IPS-18c (cell line): ENCODE results near the gene PTPN7.

Experiments
- H3K4me3 ChIP-seq: 2 replicates; pipeline ENCODE4 v1.7.0; 2013; ENCODE audit warnings: low read depth, mild to moderate bottlenecking, low read length, moderate library complexity; ENCODE audit not compliant: insufficient read depth
- H3K9me3 ChIP-seq: one replicate; pipeline ENCODE4 v1.6.1; 2013; ENCODE audit warnings: mild to moderate bottlenecking, low read length, moderate library complexity; ENCODE audit not compliant: control insufficient read depth, insufficient read depth

PTPN7 gene

GRCh38 chr1:202161151-202162046, 997 bp upstream of the PTPN7 start:
- H3K4me3 ChIP-seq = no peak overlapping the region
- peaks cover under 1% of the 10 kb centered on the region for H3K9me3 ChIP-seq

GRCh38 chr1:202159534-202160371, 649 bp downstream of the PTPN7 start:
- Histone ChIP-seq H3K9me3 (peaks cover 3% of the 10 kb centered on the region), H3K4me3 (no peak overlapping the region)

GRCh38 chr1:202158810-202159533, 1.4 kb downstream of the PTPN7 start:
- H3K4me3 ChIP-seq = no peak overlapping the region
- peaks cover 3% of the 10 kb centered on the region for H3K9me3 ChIP-seq

GRCh38 chr1:202157945-202158344, 2.5 kb downstream of the PTPN7 start:
- Histone ChIP-seq H3K9me3 (peaks cover 3% of the 10 kb centered on the region), H3K4me3 (no peak overlapping the region)

- H3K4me3 ChIP-seq = no peak overlapping the region
- H3K9me3 ChIP-seq = peaks cover 3% of the 10 kb centered on the region
Observed at GRCh38 chr1:202156590-202156989, 3.8 kb downstream of the PTPN7 start.

- no peak overlapping the region for H3K4me3 ChIP-seq
- peaks cover 3% of the 10 kb centered on the region for H3K9me3 ChIP-seq
Observed at GRCh38 chr1:202155478-202156021, 4.9 kb downstream of the PTPN7 start.

GRCh38 chr1:202154766-202155477, 5.5 kb downstream of the PTPN7 start:
- peaks cover 3% of the 10 kb centered on the region for H3K9me3 ChIP-seq
- H3K4me3 ChIP-seq = no peak overlapping the region

- no peak overlapping the region for H3K4me3 ChIP-seq
- H3K9me3 ChIP-seq = peaks cover 3% of the 10 kb centered on the region
Observed at GRCh38 chr1:202154148-202154765, 6.1 kb downstream of the PTPN7 start.

GRCh38 chr1:202153284-202153683, 7.1 kb downstream of the PTPN7 start:
- no peak overlapping the region for H3K4me3 ChIP-seq
- H3K9me3 ChIP-seq = peaks cover 3% of the 10 kb centered on the region

GRCh38 chr1:202152399-202152798, 8.0 kb downstream of the PTPN7 start:
- Histone ChIP-seq H3K4me3 (no peak overlapping the region), H3K9me3 (peaks cover 3% of the 10 kb centered on the region)

- Histone ChIP-seq H3K4me3 (no peak overlapping the region), H3K9me3 (no peaks in the 10 kb centered on the region)
Observed at GRCh38 chr1:202151045-202151444, 9.4 kb downstream of the PTPN7 start.

GRCh38 chr1:202150602-202151001, 9.8 kb downstream of the PTPN7 start:
- H3K4me3 ChIP-seq = no peak overlapping the region
- H3K9me3 ChIP-seq = no peaks in the 10 kb centered on the region

GRCh38 chr1:202150187-202150586, 10.2 kb downstream of the PTPN7 start:
- Histone ChIP-seq H3K9me3 (no peaks in the 10 kb centered on the region), H3K4me3 (no peak overlapping the region)

GRCh38 chr1:202149566-202149965, 10.8 kb downstream of the PTPN7 start:
- no peaks in the 10 kb centered on the region for H3K9me3 ChIP-seq
- H3K4me3 ChIP-seq = no peak overlapping the region

GRCh38 chr1:202148391-202148790, 12.0 kb downstream of the PTPN7 start:
- H3K4me3 ChIP-seq = no peak overlapping the region
- no peaks in the 10 kb centered on the region for H3K9me3 ChIP-seq

GRCh38 chr1:202146993-202147392, 13.4 kb downstream of the PTPN7 start:
- Histone ChIP-seq H3K9me3 (no peaks in the 10 kb centered on the region), H3K4me3 (no peak overlapping the region)
